Urinary bladder (tissue), 4 donors: ENCODE results near the gene CDK5RAP1. TPM values are rescaled to one million over a fixed set of nuclear protein-coding genes. Genes with fewer than 3 reads are reported as not detected.

Experiments
- DNase-seq: peaks from one replicate; pipeline ENCODE4 v3.0.0-alpha.2; 2015; ENCODE audit errors: extremely low spot score
- H3K27ac ChIP-seq: one replicate; pipeline ENCODE4 v1.5.1; 2013; ENCODE audit warnings: low read depth, mild to moderate bottlenecking, moderate library complexity
- H3K36me3 ChIP-seq: one replicate; pipeline ENCODE4 v1.6.1; 2013; ENCODE audit warnings: mild to moderate bottlenecking, moderate library complexity; ENCODE audit not compliant: insufficient read depth
- H3K4me1 ChIP-seq: one replicate; pipeline ENCODE4 v1.6.1; 2013; ENCODE audit warnings: mild to moderate bottlenecking, moderate library complexity; ENCODE audit not compliant: insufficient read depth
- H3K4me3 ChIP-seq: one replicate; pipeline ENCODE4 v1.5.1; 2013; ENCODE audit warnings: low read depth, low read length
- WGBS: extraction: QIAGEN DNeasy Blood & Tissue Kit; methylation state at CpG from one replicate; pipeline ENCODE4 v1.1.7; 2013; 5-methylcytosine and 5-hydroxymethylcytosine counted together
- polyA plus RNA-seq: library from polyadenylated mRNA; stranded (reverse); fragments of 200-250 nt; gene quantifications from one replicate; pipeline ENCODE4 v1.2.3, GENCODE V29; 2013
- total RNA-seq: library from RNA; depleted of rRNA; stranded (reverse); fragments of >200 nt; gene quantifications from one replicate; pipeline ENCODE4 v1.2.3, GENCODE V29; 2014
- donor health status: healthy with polysubstance abuse.
- donor health status: healthy.

CDK5RAP1 gene
- total and polyA plus RNA-seq, 2 donors: 16.5 to 22.6 TPM

DNA sequence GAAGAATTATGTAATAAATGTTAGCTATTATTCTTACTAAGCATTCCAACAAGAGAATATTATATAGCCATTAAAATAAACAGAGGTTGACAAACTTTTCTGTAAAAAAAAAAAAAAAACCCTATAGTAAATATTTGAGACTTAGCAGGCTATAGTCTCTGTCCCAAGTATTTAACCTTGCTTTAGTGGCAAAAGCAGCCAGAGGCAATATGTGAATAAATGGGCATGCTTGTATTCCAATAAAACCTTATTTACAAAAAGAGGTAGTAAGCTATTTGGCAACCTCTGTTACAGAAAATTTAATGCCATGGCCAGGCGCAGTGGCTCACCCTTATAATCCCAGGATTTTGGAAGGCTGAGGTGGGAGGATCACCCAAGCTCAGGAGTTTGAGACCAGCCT, 14.6 kb downstream of the CDK5RAP1 start:
- H3K4me3 ChIP-seq: no peak overlapping the region
- H3K27ac ChIP-seq: no peak overlapping the region
- H3K4me1 ChIP-seq: no peaks in the 10 kb centered on the region
- 97% methylated on average over 1 of the region's 1 CpG for WGBS
- no peak for DNase-seq
- no peaks in the 10 kb centered on the region for H3K36me3 ChIP-seq

DNA sequence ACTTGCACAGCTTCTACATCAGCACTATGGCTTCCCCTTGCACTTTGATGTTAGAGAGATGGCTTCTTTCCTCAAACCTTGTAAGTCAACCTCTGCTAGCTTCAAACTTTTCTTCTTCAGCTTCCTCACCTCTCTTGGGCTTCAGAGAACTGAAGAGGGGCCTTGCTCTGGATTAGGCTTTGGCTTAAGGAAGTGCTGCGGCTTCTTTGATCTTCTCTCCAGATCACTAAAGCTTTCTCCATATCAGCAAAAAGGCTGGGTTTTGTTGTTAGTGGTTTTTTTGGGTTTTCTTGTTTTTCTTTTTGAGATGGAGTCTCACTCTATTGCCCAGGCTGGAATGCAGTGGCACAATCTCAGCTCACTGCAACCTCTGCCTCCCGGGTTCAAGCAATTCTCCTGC, 24.0 kb downstream of the CDK5RAP1 start:
- Histone ChIP-seq H3K4me3 (no peak overlapping the region), H3K27ac (no peak overlapping the region), H3K36me3 (no peaks in the 10 kb centered on the region), H3K4me1 (no peaks in the 10 kb centered on the region)
- 93% methylated on average over 2 of the region's 2 CpGs for WGBS
- no peak for DNase-seq

DNA sequence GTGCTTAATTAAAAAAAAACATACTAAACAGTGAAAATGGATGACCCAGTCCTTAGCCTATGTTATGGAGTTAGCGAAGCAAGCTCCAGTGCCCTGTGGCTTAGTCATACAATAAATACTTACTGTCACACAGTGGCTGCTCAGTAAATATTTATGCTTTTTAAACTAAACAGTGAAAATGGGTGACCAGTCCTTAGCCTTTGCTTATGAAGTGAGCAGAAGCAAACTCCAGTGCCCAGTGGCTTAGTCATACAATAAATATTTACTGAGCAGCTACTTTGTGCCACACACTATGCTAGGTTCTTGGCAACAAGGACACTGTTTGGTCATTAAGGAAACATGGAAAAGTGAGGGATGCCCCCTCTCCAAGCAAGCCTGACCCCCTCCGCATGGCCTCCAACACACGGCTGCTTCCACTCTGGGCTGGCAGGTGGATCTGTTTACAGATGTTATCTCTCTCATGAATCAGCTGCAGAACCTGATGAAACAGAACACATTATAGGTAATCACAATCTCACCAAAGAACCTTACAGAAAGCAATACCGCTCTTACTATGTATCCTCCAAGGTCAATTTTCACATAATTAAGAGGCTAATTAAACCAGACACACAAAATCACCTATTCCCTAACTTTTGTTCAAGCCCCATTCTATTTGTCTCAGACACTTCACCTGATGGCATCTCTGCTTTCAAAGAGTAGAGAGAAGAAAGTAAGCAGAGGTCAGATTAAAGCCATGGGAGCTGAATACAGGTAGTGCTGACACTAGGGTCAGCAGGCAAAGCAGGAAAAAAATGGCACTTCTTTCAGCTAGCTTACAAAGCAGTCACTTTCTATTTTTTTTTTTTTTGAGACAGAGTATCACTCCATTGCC, 27.3 kb downstream of the CDK5RAP1 start:
- whole genome bisulfite sequencing: 68% methylated on average over 4 of the region's 4 CpGs
- DNase-seq: peak; percentile 6
- Histone ChIP-seq H3K36me3 (no peaks in the 10 kb centered on the region), H3K27ac (no peak overlapping the region), H3K4me3 (no peak overlapping the region), H3K4me1 (no peaks in the 10 kb centered on the region)

DNA sequence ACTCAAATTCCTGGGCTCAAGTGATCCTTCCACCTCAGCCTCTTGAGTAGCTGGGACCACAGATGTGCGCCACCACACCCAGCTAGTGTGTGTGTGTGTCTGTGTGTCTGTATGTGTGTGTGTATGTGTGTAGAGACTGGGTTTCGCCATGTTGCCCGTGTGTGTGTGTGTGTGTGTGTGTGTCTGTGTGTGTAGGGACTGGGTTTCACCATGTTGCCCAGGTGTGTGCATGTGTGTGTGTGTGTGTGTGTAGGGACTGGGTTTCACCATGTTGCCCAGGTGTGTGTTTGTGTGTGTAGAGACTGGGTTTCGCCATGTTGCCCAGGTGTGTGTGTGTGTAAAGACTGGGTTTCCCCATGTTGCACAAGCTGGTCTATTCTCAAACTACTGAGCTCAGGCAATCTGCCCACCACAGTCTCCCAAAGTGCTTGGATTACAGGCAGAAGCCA, 28.3 kb downstream of the CDK5RAP1 start:
- DNase-seq: no peak
- 93% methylated on average over 4 of the region's 4 CpGs for WGBS
- Histone ChIP-seq H3K36me3 (no peaks in the 10 kb centered on the region), H3K4me1 (no peaks in the 10 kb centered on the region), H3K27ac (peak overlapping the region; percentile 29), H3K4me3 (no peak overlapping the region)

DNA sequence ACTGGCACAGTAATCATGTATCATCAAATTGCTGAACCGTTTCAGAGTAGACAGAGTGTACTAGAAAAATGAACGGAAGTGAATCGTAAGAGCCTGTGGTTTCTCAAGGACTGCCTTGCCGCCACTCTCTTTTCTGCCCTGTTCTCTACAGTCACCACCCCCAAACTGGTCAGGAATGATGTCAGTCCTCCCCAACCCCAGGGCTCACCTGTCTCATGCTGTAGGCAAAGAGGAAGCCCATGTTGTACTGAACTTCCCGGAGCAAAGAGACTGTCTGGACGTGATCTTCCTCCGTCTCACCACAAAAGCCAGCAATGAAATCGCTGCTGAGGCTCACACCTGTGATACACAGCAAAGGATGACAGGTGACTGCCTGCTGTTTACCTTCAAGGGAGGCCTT, 31.0 kb downstream of the CDK5RAP1 start:
- no peak overlapping the region for H3K4me3 ChIP-seq
- H3K36me3 ChIP-seq: peaks cover 1% of the 10 kb centered on the region
- 92% methylated on average over 8 of the region's 8 CpGs for WGBS
- H3K4me1 ChIP-seq: no peaks in the 10 kb centered on the region
- DNase-seq: no peak
- H3K27ac ChIP-seq: peak overlapping the region; percentile 39

DNA sequence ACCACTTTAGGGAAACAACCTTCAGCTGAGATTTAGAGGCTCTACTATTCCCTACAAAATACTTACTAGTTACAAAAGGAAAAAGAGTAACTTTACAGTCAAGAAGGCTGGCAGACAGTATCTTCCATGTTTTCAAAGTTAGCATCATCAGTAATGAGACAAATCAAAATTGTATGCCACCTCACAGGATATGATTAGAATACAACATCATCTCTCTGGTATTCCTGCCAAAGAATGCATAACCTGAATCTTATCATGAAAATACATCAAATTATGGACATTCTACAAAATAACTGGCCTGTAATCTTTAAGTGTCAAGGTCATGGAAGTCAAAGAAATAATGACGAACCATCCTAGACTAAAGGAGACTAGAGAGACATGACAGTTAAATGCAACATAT, 38.4 kb downstream of the CDK5RAP1 start:
- Histone ChIP-seq H3K4me1 (no peaks in the 10 kb centered on the region), H3K4me3 (no peak overlapping the region), H3K27ac (no peak overlapping the region), H3K36me3 (peaks cover 3% of the 10 kb centered on the region)
- no peak for DNase-seq
- WGBS: 81% methylated on average over 1 of the region's 1 CpG

DNA sequence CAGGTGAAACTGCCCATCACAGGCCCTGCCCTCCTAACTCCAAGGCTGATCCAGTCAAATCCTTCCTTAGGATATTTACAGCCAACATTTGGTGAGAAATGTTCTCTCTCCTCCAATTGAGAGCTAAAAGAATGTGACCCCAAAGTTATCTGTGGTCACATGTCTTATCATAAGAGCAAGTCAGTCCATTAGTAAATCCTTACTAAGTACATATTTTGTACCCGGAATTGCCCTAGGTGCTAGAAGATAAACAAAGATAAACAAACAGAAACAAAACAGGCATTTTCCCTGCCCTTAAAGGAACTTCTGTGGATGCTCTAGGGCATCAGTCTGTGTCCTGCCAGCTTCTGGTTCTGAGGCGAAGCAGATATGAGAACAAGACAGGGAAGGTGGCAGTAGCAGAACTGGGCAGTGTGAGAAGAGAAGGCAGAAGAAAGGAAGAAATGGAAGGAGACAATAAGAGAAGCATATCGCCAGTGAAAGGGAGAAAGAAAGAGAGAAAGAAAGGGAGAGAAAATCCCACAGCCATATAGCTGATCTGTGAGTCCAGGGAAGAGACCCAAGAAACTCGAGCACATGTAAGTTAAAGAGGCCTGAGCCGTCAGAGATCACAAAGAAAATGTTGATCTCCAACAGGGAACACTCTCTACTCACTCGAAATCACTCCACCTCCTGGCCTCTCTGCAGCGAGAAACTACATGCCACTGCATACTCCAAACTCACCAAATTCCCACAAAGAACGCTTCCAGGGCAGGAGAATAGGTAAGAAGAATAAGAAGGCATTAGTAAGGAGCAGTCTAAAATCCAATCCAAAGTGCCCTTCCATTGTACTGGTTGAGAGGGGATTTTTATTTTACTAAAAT, 41.7 kb downstream of the CDK5RAP1 start:
- no peak for DNase-seq
- Histone ChIP-seq H3K27ac (no peak overlapping the region), H3K4me1 (no peaks in the 10 kb centered on the region), H3K36me3 (peaks cover 2% of the 10 kb centered on the region), H3K4me3 (no peak overlapping the region)
- 75% methylated on average over 8 of the region's 8 CpGs for WGBS

DNA sequence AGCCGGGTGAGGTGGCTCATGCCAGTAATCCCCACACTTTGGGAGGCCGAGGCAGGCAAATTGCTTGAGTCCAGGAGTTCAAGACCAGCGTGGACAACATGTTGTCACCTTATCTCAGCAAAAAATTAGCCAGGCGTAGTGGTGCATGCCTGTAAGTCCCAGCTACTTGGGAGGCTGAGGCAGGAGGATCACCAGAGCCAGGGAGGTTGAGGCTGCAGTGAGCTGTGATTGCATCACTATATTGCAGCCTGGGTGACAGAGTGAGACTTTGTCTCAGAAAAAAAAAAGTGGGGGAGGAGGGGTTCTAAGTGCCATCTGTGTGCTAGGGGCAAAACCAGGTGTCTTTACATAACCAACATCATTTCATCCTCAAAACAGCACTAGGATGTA, 48.3 kb downstream of the CDK5RAP1 start:
- H3K27ac ChIP-seq: no peak overlapping the region
- 86% methylated on average over 4 of the region's 4 CpGs for WGBS
- H3K4me3 ChIP-seq: no peak overlapping the region
- peaks cover 4% of the 10 kb centered on the region for H3K36me3 ChIP-seq
- no peak for DNase-seq
- H3K4me1 ChIP-seq: no peaks in the 10 kb centered on the region

DNA sequence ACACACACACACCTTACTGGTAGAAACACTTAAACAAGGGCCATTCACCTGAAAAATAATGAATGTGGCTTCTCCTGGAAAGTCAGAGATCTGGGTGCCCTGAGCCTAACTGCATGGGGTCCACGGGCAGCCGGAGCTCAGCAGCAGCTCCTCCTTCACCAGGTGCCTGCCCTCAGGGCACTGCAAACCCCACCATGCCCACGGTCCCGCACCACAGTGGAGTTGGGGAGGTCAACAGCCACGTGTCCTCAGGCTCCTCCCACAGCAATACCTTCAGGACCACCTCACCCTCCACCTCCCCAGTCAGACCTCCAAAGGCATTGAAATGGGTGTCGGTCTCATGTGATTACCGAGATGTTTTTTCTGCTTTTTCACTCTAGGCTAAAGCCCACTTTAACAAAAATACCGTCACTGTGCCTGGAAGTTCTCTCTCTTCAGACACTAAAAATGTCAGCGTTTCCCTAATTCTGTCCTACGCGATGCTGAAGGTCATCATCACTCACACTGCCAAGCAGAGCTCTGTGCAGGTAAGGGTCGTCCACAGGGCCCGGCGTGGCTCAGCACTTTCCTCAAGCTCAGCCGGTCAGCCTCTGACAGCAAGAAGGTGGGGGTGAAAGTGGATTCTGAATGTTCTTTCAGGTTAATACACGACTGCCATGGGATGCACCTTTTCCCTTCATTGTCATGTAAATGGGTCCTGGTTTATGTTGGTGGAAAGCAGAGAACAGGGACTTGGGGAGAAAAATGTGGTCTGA, 48.9 kb downstream of the CDK5RAP1 start:
- WGBS: 73% methylated on average over 16 of the region's 16 CpGs
- Histone ChIP-seq H3K4me3 (no peak overlapping the region), H3K27ac (no peak overlapping the region), H3K36me3 (peaks cover 4% of the 10 kb centered on the region), H3K4me1 (no peaks in the 10 kb centered on the region)
- no peak for DNase-seq

DNA sequence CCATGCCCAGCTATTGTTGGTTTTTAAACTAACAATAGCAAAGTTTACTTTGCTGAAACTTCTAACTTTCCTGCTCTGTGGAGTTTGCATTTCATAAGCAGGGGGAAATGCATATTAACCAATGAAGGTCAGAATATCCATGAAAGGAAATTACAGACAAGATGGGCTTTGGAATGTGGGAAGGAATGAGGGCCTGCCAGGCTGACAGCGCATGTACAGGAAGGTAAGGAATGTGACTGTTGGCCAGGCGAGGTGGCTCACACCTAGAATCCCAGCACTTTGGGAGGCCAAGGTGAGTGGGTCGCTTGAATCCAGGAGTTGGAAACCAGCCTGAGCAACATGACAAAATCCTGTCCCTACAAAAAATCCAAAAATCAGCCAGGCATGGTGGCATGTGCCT, 49.6 kb downstream of the CDK5RAP1 start:
- 80% methylated on average over 3 of the region's 3 CpGs for WGBS
- Histone ChIP-seq H3K4me3 (no peak overlapping the region), H3K27ac (no peak overlapping the region), H3K4me1 (no peaks in the 10 kb centered on the region), H3K36me3 (peaks cover 4% of the 10 kb centered on the region)
- DNase-seq: no peak

DNA sequence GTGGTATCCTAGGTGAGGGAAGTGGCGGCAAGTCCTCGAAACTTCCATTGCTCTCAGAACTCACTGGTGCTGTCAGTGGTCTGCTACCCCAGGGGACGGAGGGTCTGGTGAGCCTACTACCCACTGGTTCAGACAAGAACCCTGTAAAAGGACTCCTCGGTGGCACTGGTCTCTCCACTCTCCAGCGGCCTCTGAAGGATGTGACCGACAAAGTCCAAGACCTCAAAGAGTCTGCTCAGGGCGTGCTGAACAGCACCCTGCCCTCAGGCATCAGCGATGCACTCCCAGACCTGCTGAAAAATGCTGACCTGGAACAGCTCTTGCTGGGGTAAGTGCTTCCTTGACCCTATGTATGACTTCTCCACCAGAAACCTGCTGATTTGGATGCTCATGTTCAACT, 51.8 kb downstream of the CDK5RAP1 start:
- H3K36me3 ChIP-seq: peaks cover 4% of the 10 kb centered on the region
- DNase-seq: no peak
- H3K4me1 ChIP-seq: no peaks in the 10 kb centered on the region
- H3K27ac ChIP-seq: no peak overlapping the region
- 87% methylated on average over 8 of the region's 8 CpGs for WGBS
- H3K4me3 ChIP-seq: no peak overlapping the region

DNA sequence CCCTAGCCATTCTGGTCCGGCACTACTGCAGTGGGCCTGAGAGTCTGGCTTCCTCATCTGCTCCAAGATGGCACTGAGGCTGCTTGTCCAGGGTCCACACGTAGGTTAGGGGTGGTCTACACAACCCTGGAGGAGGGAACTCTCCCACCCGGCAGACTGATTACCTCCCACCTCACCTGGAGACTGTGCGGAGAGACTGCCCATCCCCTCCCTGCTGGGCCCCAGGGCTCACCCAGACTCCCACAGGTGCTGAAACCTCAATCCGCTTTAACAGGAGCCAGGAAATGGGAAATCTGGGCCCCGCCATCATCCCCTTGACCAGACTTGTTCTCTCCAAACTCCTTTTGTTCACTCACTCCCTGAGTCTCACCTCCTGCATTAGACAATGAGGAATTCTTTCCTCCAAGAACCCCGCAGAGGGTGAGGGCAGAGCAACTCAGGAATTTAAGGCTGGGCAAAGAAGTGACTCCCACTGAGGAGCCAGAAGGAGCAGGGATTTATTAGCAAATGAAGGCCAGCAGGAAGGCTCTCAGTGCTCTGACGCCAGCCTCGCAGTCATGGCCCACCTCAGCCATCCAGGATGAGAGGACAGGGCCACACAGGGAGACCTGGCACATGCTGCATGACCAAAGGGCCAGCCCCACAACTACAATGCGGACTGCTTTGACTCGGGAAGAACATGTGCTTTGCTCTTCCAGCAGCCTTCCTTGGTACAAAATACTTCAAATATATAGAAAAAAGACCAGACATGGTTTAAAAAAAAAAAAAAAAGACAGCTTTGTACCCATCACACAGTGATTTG, 53.0 kb downstream of the CDK5RAP1 start:
- peaks cover 4% of the 10 kb centered on the region for H3K36me3 ChIP-seq
- H3K4me1 ChIP-seq: no peaks in the 10 kb centered on the region
- no peak overlapping the region for H3K27ac ChIP-seq
- no peak overlapping the region for H3K4me3 ChIP-seq
- 88% methylated on average over 11 of the region's 11 CpGs for WGBS
- DNase-seq: no peak

DNA sequence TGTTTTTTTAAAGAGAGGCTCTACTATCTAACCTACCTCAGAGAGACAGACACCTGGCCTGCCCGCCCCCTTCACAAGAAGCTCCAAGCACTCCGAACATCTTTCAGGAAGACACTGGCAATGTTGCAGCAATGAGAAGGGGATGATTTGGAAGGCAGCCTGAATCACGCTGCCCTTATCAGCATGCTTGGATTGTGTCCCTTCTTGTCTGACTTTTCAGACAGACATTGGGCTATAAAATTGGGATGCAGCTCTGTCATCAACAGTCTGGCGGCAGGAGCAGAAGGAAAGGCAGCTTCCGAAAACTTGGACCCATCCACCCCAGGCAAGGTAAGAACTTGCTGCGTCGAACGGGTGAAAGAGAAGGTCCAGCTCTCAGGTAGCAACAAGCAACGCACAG, 56.0 kb downstream of the CDK5RAP1 start:
- DNase-seq: no peak
- 52% methylated on average over 9 of the region's 9 CpGs for WGBS
- Histone ChIP-seq H3K27ac (no peak overlapping the region), H3K36me3 (no peaks in the 10 kb centered on the region), H3K4me3 (no peak overlapping the region), H3K4me1 (no peaks in the 10 kb centered on the region)
